Esophagus squamous epithelium (tissue), 4 donors: Measurements from ENCODE around the gene CCDC116.

Experiments used
- POLR2A ChIP-seq, 4 donors: fragments of 450-650 bp; IDR thresholded peaks; one replicate each; pipeline ENCODE4 v1.6.1; 2017; ENCODE audit warnings: antibody characterized with exemption in 4 of 4, mild to moderate bottlenecking in 4 of 4, moderate library complexity in 3 of 4
- TF ChIP-seq, protein P1 (sequence below), 6 experiments: fragments of 450-650 bp in 4 of 6; fragments of 200-600 bp in 2 of 6; sonication (generic) in 2 of 6; IDR thresholded peaks; one replicate each; pipeline ENCODE4 v1.5.1; 2016 to 2019; ENCODE audit warnings: antibody characterized with exemption in 6 of 6, mild to moderate bottlenecking in 4 of 6, moderate library complexity in 4 of 6

DNA sequence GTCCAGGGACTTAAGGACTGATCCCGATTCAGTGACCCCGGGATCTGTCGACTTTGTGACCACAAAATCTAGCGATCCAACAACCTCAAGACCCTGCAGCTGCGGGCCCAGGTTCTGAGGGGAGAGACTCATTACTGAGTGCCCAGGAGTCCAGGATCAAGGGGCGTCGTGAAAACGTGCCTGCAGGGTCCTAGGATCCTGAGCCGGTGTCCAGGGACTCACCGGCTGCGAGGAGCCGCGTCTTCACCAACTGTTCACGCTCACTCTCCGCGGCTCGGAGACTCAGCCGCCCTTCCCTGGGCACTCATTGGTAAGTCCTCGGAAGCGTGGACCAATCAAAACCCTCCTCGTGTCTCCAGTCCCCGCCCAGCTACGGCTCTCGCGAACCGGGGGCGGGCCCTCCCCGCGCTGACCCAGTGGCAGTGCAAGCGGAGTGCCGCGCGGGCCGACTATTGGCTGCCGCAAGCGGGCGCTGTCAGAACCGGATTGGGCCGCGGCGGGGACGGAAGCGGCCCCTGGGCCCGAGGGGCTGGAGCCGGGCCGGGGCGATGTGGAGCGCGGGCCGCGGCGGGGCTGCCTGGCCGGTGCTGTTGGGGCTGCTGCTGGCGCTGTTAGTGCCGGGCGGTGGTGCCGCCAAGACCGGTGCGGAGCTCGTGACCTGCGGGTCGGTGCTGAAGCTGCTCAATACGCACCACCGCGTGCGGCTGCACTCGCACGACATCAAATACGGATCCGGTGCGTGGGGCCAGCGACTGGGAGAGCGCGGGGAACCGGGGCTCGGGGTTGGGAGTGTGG, 9.4 kb downstream of the CCDC116 start, which contains the start of gene SDF2L1:
- TF ChIP-seq, protein P1, sequence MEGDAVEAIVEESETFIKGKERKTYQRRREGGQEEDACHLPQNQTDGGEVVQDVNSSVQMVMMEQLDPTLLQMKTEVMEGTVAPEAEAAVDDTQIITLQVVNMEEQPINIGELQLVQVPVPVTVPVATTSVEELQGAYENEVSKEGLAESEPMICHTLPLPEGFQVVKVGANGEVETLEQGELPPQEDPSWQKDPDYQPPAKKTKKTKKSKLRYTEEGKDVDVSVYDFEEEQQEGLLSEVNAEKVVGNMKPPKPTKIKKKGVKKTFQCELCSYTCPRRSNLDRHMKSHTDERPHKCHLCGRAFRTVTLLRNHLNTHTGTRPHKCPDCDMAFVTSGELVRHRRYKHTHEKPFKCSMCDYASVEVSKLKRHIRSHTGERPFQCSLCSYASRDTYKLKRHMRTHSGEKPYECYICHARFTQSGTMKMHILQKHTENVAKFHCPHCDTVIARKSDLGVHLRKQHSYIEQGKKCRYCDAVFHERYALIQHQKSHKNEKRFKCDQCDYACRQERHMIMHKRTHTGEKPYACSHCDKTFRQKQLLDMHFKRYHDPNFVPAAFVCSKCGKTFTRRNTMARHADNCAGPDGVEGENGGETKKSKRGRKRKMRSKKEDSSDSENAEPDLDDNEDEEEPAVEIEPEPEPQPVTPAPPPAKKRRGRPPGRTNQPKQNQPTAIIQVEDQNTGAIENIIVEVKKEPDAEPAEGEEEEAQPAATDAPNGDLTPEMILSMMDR (IDR thresholded peaks at IDR 0.05), result peak in 3 of 6 experiments; percentile 28 to 66 (median 31)
- peak in 3 of 4 donors; percentile 14 to 70 (median 69) for TF ChIP-seq POLR2A (IDR thresholded peaks at IDR 0.05)
